SIG-M5 treated with dmso at 0.1 percent for 504 hours (cell line): ENCODE results near the gene STIP1.
"Not testable (repeated sequence)": the region's sequence is repeated elsewhere in the genome, so short reads cannot be mapped to it uniquely, and the experiment has no call there.

Experiments used
- DNase-seq: peaks from one replicate; lab custom pipeline; 2025; ENCODE audit not compliant: unreplicated experiment; lab: John Stamatoyannopoulos, UW

The STIP1 gene

DNA sequence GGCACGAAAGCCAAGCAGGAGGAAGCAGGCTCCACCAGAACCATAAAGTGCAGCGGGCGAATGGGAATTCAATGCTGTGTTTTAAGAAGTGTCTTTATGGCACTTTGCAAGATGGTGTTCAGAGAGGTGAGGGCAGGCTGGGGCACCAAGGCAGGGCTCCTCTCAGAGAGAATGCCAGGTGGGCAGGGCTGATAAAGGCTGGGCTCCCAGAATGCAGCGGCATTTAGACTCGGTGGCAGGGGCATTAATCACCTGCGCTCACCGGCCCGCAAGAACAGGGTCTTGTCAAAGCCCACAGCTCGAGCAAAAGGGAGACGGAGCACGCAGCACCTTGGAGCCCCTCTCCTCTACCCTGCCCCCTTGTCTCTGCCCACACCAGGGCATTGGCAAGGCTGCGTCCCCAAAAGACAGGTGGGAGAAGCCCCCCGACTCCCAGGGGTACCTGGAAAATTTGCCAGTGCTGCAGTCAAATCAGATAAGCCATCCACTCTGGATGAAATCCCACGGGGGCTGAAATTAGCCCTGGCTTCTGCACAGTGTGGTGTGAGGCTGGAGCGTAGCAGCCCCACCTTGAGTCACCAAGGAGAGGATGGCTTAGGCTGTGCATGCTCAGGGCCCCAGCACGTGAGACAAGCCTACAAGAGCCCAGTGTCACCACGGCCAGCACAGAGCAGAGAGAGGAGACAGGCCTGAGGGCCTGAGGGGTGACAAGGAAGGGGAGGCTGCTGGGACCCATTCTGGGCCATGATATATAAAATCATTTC is 28.2 kb upstream of the STIP1 start:
- no peak for DNase-seq

DNA sequence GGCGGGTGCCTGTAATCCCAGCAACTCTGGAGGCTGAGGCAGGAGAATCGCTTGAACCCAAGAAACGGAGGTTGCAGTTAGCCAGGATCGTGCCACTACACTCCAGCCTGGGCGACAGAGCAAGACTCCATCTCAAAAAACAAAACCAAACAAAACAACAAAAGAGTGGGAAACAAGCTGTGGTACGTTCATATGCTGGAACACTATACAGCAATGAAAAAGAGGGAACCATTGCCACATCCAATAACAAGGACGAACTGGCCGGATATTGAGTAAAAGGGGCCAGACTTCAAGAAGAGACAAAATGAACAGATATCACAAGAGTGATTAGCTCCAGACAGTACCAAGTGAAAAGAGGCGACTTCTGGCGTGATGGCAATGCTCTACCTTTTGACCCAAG is 24.9 kb upstream of the STIP1 start:
- no peak for DNase-seq

DNA sequence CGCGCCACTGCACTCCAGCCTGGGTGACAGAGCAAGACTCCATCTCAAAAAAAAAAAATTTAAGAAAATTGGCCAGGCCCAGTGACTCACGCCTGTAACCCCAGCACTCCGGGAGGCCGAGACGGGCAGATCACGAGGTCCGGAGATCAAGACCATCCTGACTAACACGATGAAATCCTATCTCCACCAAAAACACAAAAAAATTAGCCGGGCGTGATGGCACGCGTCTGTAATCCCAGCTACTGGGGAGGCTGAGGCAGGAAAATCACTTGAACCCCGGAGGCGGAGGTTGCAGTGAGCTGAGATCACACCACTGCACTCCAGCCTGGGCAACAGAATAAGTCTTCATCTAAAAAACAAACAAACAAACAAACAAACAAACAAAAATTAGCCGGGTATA is 23.2 kb upstream of the STIP1 start:
- DNase-seq: not testable (repeated sequence)

DNA sequence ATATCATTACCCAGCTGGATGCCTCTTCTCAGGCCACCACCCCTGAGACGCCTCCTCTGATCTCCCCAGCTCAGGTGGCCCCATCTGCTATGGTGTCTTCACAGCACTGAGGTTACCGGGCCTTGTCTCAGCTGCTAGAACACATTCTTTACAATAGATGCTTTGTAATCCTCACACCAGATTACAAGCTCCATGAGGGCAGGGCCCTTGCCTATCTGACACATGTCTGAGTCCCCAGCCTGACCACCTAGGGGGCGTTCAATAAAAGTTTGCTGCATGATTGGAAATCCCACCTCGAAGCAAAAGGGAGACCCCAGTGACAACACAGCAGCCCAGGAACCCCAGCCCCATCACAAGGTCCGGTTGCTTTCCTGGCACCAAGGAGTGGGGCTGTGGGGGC is 22.0 kb upstream of the STIP1 start:
- DNase-seq: no peak

DNA sequence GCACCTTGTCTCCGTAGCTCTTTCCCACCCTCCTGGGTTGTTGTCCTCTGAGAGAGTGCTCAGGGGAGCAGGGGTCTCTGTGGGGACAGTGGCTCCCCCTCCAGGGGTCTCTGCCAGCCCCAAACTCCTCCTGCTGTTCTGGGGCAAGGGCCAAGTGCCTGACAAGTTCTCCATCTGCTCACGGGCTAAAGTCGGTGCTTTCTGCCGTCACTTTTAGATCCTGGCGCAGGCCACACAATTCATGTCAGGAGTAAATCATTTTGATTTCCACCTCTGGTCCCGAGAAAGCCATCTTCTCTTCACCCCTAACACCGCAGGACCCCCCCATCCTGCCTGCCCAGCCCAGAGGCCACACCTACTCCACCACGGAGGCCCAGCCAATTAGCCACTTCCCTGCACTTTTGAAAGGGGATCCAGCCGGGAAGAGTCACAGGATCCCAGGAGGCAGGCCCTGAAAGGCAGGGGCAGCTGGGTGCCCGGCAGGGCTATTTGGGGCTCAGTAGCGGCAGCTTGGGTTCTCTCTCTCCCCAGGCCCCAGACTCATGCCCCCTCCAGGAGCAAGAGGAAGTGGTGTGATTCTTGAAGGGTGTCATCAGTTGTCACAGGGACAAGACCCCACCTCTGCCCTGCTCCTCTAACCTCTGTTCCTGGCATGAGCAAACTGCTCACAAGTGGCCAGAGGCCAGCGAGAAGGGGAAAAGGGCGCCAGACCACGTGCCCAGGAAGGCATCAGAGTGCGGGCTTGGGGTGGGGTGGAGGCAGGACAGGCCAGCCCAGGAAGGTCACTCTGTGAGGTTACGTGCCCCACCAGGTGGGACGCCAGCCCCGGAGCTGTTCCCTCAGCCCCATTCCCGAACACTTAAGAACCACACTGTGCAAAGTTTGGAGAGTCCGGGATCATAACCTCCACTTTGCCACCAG is 21.3 kb upstream of the STIP1 start:
- DNase-seq: peak; percentile 32

DNA sequence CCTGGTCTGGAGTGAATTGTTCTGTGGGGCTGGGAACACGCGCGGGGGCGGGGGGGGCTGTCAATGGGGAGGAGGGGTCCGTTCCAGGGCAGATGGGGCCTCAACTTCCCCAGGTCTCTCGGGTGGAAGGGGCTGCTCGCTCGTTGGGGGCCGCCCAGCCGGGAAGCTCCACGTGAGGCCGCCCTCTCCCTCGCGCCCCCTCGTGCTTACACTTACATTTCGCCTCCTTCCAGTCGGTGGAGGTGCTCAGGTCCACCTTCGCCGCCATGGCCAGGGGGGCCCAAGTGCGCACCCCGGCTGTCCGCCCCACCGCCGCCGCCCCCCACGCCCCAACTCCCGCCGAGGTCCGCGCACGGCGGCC is 20.5 kb upstream of the STIP1 start:
- DNase-seq: no peak

DNA sequence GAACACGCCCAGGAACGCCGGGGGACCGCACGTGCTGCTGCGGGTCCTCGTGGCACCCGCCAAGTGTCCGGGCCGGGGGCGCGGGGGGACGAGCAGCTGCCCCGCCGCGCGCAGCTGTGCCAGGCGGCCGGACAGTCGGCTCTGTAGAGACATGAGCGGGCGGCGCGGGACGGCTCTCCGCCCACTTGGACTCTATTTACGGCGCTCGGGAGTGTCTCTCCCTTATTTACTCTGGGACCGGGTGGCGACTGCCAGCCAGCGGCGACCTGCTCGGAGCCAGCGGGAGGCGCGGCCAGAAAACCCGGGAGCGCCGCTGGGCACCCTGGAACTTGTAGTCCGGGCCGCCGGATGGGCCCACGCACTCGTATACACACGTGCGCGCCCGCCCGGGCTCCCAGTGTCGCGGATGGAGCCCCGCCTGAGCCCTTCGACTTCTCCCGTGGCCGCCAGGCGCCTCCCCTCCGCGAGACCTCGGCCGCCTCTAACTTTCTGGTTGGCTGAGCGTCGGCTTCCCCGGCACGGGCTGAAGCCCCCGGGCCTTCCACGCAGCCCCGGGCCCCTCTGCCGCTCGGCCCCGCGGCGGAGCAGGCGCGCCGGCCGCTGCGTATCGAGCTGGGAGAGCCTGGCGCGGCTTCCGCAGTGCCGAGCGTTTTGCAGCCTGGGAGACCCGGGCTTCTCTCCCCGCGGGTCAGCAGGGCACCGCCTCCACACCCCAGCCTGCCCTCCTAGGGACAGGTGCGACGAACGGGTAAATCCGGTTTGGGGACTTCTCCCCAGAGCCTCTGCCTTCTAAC is 19.9 kb upstream of the STIP1 start, which contains the start of gene MACROD1:
TSS of gene MACROD1 (minus strand) at position 272 of the 794 bp plus-strand sequence. CDS start at position 153, 119 bp downstream.
- DNase-seq: peak; percentile 91

DNA sequence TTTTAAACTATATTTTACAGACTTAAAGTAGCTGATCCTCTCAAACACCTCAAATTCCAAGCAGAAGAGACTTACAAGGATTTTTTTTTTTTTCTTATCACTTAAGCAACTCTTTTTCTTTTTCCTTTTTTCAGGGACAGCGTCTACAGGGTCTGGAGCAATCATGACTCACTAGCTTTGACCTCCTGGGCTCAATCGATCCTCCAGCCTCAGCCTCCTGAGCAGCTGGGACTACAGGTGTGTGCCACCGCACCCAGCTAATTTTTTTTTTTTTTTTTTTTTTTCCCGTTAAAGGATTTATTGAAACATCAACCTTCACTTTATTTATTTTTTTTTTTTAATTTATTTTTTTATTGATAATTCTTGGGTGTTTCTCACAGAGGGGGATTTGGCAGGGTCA is 15.6 kb upstream of the STIP1 start:
- DNase-seq: no peak

DNA sequence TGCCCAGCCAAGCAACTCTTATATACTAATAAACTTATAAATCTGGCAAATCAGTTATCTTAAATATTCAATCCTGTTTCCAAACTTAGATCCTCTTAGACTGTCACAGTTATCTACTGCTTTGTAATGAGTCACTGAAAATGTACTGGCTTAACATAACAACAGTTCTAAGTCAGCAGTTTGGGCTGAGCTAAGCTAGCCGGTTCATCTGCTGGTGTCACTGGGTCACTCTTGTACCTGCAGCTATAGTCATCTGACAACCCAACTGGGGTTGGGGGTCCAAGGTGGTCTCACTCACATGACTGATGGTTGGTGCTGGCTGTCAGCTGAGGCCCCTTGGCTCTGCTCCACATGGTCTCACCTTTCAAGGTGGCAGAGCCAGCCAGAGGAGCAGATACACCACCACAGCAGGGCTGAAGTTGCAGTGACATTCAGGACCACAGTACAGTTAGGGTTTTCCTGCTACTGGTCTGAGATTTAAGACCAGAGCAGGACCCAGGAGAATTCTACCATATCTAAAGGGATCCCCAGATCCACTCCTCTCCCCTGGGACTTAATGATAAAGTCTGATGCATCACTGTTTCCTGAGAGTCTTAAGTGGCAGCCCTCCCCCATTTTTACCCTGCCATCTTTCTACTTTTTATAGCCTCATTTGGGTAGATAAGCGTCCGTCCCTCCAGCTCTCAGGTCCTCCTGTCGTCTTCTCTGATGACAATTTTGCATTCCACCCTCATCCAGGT is 12.2 kb upstream of the STIP1 start:
- no peak for DNase-seq

DNA sequence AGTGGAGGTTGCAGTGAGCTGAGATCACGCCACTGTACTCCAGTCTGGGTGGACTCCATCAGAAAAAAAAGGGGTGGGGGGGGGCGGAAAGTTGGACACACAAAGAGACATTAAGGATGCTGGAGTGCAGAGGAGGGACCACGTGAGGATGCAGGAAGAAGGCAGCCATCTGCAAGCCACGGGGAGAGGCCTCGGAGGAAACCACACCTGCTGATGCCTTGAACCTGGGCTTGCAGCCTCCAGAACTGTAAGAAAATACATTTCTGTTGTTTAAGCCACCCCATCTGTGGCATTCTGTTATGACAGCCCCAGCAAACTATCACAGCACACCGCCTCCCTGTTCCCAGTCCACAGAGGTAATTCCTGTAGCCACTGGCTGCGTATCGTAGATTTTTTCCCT is 9.2 kb upstream of the STIP1 start:
- DNase-seq: no peak

DNA sequence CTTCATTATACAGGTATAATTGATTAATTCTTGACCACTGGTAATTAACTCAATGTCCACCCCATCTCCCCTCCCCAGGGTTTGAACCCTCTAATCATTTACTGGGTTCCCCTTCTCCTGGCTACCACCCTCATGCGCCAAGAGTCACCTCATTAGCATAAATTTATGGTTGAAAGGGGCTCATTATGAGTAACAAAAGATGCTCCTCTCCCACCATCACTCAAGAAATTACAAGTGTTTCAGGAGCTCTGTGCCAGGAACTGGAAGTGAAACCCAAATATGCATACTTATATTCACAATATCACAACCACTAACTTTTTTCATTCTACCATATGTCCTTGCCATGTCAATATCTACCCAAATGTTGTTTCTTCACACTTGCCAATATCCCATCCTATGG is 7.8 kb upstream of the STIP1 start:
- no peak for DNase-seq

DNA sequence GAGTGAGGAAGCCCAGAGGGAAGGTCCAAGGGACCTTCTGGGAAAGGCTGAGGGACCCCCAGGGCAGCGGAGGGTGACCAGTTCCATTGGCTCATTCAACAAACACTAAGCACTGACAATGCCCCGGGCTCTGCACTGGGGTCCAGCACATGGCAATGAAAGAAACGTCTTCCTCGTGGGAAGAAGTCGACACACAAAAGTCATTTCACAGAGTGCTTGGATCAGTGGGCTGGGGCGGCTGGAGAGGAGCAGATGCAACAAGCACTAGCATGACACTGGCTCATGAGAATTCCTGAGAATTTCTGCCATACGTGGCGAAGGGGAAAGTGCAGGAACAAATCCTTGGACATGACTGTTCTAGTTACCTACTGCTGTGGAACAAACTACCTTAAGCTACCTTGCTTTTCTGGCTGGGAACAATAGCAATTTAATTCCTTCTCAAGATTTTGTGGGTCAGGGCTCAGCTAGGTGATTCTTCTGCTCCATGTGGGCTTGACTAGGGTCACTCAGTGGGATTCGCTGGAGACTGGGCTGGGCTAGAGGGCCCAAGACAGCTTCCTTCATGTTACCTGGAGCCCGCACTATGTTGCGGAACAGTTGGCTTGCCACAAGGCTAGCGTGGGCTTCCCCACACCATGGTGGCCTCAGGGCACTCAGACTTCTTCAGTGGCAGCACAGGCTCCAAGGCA is 6.9 kb upstream of the STIP1 start:
- DNase-seq: no peak

DNA sequence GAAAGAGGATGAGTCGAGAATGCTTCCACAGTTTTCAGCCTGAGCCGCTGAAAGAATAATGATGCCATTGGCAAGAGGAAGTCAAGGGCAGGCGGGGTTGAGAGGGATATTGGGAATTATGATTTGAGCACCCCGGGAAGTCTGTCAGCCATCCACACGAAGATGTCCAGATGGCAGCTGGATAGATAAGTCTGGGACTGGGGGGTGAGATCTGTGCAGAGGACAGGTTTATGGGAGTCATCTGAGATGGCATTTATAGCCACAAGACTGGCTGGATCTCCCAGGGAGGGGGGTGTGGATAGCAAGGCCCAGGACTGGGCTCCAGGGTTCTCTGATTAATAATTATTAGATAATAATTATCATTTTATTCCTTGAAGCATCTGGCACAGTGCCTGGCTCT is 5.1 kb upstream of the STIP1 start:
- DNase-seq: no peak

DNA sequence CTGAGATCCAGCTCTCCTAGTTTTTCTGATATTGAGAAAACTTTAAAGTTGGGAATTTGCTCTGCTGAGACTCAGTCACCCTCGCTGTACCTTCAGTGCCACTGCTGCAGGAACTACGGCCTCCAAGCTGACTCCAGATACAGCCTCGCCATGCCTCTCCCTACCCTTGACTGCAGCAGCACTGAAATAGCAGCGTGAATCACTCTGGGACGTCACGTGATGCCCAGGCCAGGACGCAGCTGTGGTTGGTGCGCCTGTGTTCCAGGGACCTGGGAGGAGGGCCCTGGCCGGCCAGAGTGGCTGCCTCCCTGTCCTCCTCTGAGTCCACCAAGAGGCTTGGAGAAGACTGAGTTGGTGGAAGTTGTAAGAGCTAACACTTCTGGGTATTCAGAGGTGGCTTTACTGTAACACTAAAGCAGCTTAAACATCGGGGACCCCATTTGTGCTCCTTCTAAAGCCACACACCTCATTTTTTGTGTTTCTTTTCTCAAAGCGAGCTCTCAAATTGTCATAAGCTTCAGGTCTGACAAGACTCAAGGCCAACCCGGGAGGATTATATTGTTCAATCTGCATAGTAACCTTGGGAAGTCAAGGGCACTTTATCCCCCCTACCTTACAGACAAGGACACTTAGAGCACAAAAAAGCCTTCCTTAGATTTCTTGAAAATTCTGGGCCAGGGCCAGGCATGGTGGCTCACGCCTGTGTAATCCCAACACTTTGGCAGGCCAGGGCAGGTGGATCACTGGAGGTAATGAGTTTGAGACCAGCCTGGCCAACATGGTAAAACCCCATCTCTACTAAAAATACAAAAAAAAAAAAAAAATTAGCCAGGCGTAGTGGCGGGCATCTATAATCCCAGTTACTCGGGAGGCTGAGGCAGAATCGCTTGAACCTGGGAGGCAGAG is 4.2 kb upstream of the STIP1 start:
- DNase-seq: peak; percentile 84

DNA sequence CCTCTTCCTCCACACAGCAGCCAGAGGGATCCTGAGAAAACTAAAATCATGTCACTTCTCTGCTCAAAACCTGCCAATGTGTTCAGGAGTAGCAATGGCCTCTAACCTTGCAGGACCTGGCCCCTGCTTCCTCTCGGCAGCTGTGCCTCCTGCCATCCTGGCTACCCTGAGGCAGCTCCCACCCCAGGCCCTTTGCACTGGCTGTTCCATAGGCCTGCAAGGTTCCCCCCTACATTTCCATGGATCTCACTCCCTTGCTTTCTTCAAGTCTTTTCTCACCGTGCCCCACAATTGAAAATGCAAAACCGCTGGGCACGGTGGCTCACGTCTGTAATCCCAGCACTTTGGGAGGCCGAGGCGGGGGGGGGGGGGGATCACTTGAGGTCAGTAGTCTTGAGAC is 2.1 kb upstream of the STIP1 start:
- no peak for DNase-seq

DNA sequence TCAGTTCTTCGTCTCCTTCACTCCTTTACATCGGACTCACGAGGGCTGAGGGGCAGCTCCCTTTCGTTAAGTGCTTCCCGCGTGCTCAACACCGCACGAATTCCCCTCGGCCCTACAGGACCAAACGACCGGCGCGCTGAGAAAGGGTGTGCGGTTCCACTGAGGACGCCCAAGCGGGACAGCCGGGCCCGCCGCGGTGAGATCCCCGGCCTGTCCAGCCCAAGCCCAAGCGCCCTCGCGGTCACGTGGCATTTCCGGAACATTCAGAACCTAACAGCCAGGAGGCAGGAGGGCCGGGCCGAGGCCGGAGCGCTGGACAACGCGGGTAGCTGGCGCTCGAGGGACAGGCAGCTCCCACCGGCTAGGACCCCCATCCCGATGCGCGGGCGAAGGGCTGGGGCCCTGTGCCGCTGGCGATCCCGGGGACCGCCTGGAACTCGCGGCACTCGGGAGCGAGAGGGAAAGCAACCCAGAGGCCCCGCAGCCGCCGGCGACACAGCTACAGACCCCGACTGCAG is 737 bp upstream of the STIP1 start:
- peak; percentile 46 for DNase-seq

DNA sequence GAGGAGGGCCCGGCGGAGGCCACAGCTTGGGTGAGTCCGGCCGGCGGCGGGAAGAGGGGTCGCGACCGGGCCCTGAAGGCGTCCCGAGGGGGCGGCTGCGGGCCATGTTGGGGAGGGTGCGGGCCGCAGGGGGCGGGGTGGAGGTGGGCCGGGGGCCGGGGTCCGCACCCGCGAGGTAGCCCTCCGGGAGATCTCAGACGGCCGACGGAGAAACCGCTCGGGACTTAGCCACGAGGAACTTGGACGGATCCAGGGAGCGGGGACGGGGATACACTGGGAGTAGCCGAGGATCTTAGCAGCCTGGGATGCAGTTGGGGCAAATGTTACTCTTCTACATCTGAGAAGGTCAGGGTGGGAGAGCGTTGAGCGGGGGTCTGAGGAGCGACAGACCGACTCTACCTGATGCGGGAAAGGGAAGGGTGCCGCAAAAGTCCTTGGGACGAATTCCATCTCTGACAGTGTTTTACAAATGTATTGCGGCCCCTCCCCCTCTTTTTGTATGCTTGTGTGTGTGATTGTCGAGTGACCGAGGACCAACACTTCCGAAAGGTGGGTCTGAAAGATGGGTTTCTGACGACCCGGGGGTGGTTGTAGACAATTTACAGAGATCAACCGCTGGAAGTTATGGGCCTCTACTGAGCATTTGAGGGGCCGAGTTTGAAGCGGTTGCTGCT is 658 bp downstream of the STIP1 start:
- DNase-seq: no peak

DNA sequence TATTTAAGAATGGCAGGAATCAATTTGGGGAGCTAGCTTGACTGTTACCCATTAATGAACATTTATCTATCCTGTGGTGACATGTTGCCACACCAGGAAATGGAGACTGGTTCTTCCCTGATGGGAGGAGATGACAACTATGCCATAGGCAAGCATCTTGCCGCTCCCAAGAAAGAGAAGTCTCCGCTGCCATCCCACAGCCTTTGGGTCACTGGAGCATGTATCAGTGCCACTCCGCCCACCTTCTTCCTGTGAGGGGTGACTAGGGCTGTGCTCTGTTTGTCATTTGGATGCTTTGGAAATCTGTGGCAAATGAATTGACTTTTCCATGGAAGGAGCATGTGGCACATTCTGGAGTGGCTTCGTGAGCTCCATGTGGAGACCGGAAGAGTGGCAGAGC is 6.5 kb downstream of the STIP1 start:
- no peak for DNase-seq
